MM.1S (cell line): ENCODE data around the gene NEDD8.

ENCODE experiments used
- CTCF ChIP-seq: fragments of 300-600 bp; sonication (generic); IDR thresholded peaks from 2 replicates; pipeline ENCODE4 v1.5.1; 2016; ENCODE audit warnings: antibody characterized with exemption, low read length, mixed read lengths
- EZH2 ChIP-seq: fragments of 300-600 bp; sonication (generic); optimal IDR thresholded peaks from 2 replicates; pipeline ENCODE3; 2017; ENCODE audit warnings: low read depth, mild to moderate bottlenecking, antibody characterized with exemption, low read length, mixed read lengths
- EZH2phosphoT487 ChIP-seq: fragments of 300-600 bp; sonication (generic); IDR thresholded peaks from 2 replicates; pipeline ENCODE4 v1.6.1; 2018; ENCODE audit warnings: antibody characterized with exemption, low read length

GRCh38 chr14:24189059-24189375, 43.1 kb downstream of the NEDD8 start:
- TF ChIP-seq CTCF (no peak), EZH2phosphoT487 (no peak), EZH2 (no peak)
